Measurements from ENCODE around the gene RNF123.

The RNF123 gene

GRCh38 chr3:49659756-49660155 lies 29.6 kb upstream of the RNF123 start:
- no peak for DNase-seq

DNA sequence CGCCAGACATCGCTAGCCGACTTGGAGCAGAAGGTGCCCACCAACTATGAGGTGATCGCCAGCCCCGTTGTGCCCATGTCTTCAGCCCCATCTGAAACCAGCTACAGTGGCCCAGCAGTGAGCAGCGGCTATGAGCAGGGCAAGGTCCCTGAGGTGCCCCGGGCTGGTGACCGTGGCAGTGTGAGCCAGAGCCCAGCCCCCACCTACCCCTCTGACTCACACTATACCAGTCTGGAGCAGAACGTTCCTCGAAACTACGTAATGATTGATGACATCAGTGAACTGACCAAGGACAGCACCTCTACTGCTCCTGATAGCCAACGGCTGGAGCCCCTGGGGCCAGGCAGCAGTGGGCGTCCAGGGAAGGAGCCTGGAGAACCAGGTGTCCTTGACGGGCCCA lies 28.1 kb upstream of the RNF123 start:
- no peak for DNase-seq

DNA sequence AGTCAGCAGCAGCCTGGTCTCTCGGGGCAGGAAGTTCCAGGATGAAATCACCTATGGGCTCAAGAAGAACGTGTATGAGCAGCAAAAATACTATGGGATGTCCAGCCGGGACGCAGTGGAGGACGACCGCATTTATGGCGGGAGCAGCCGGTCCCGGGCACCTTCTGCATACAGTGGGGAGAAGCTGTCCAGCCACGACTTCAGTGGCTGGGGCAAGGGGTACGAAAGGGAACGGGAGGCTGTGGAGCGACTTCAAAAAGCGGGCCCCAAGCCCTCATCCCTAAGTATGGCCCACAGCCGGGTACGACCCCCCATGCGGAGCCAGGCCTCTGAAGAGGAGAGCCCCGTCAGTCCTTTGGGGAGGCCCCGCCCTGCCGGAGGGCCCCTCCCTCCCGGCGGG lies 27.3 kb upstream of the RNF123 start:
- DNase-seq: no peak

DNA sequence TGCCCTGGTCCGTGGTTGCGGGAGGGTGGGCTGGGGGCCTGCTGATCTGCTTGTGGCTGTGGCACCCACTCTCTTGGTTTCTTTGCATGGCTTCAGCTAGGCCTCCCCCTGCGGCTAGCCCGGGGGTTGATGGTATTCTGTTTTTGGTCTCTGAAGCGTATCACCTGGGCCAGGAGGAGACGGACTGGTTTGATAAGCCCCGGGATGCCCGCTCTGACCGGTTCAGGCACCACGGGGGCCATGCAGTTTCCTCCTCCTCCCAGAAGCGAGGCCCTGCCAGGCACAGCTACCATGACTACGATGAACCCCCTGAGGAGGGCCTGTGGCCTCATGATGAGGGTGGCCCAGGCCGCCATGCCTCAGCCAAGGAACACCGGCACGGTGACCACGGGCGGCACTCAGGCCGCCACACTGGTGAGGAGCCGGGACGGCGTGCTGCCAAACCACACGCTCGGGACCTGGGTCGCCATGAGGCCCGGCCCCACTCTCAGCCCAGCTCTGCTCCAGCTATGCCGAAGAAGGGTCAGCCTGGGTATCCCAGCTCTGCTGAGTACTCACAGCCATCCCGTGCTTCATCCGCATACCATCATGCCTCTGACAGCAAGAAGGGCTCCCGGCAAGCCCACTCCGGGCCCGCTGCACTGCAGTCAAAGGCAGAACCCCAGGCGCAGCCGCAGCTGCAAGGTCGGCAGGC lies 26.5 kb upstream of the RNF123 start:
- no peak for DNase-seq

DNA sequence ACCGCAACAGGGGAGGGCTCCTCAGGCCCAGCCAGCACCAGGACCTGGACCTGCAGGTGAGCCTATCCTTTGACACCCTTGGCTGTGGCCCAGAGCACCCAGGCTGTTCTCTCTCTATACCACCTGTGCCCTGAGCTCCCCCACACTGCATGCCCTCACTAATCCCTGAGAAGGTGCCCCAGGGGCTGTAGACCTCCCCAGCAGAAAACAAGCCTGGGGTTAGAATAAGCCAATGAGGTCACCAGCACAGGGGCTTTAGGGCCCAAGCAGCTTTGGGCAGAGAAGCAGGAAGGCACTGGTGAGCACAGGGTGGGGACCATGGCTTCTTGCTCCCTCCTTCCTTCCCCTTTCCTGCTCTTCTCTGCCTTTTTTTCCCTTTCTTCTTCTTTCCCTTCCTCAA lies 25.5 kb upstream of the RNF123 start:
- DNase-seq: no peak

GRCh38 chr3:49664300-49664699 lies 25.1 kb upstream of the RNF123 start:
- DNase-seq: no peak

GRCh38 chr3:49665822-49666519 lies 23.4 kb upstream of the RNF123 start:
- no peak for DNase-seq

DNA sequence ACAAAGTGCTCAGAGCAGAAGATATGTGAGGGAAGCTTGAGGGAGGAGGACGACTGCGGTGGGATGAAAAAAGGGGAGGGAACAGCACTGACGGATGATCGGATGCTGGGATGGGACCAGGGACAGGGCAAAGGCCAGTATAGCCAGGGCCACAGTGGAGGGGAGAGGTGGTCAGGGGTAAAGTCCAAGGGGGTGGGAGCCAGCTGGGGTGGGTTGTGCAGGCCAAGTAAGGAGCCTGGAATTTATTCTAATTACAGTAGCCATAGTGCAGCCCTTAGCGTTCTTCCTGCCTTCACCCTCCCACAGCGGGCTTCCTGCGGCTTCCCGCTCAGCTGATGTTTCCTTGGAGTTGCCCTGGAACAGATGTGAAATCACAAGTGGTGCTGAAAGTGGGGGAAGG lies 22.8 kb upstream of the RNF123 start:
- DNase-seq: no peak

GRCh38 chr3:49667701-49668413 lies 21.5 kb upstream of the RNF123 start:
- no peak for DNase-seq

GRCh38 chr3:49668414-49668797 lies 21.0 kb upstream of the RNF123 start:
- no peak for DNase-seq

GRCh38 chr3:49668861-49669260 lies 20.5 kb upstream of the RNF123 start:
- no peak for DNase-seq

GRCh38 chr3:49669352-49669751 lies 20.0 kb upstream of the RNF123 start:
- DNase-seq: no peak

GRCh38 chr3:49670940-49671290 lies 18.4 kb upstream of the RNF123 start:
- no peak for DNase-seq

DNA sequence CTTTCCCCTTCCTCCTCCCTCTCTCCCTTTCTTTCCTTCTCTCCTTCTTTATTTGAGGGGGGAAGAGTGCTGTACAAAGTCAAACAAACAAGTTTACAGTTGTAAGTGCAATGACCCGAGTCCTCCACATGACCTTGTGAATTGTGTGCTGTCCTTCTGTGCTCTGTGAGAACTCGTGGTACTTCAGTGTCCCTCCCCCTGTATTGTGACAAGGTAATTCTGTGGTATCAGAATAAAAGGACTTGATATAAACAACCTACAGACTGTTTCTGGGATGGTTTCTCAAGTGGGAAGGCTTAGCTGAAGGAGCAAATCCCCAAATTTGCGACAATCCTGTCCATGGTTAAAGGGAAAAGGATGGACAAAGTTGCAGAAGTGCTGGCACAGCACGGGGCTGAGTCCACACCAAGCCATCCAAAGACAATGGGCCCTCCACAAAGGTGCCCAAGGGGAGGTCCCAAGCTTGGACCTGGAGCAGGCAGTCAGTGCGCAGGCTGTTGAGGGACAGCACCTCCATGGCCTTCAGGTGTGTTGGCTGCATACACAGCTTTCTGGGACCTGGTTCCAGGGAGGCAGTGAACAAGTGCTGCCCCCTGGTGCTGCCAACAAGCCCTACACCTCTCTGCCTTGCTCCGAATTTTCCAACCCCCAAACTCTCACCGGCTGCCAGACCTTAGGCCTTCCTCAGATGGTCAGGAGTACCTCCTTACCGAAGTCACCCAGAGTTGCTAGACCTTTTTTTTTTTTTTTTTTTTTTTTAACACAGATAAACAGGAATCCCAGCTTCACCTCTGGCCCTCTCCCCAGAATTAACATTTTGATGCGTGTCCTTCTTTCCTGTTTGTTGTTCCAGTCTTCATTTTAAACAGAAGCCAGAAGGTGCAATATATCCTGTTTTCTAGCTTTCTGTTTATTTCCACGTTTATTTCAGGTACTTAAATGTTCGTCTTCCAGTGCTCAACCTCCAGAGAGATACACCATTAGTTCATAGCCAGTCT lies 17.8 kb upstream of the RNF123 start:
- DNase-seq: no peak

DNA sequence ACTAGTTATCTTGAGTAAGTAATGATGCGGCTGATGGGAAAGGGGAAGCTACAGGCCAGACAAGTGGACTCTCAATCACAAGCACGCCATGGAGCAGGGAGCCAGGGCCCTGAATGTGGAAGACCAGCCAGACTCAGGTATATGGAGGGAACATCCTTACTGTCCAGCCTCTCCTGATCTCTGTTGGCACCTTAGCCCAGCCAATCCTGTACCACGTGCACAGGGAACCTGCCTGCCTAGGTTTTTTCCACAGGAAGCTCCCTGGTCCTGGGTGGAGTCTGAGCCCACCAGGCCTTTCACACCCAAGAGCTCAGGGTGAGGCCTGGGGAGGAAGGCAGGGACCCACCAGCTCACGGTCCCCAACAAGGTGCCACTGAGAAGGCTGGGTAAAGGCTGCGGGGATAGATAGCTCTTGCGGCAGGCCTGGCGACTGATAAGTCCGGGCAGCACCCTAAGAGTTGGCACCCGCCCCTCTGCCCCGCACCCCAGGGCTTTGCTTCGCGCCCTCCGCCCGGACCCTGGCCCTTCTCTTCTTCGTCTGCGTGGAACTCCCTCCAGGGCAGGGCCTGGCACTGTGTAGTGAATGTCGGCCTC lies 16.1 kb upstream of the RNF123 start:
- DNase-seq: no peak

- no peak for DNase-seq
Measured at GRCh38 chr3:49673715-49674496, 15.5 kb upstream of the RNF123 start, which contains the start of gene APEH. Gene APEH, plus strand, starts transcription at chr3:49674351. Its CDS starts 51 bp downstream, at chr3:49674402.

DNA sequence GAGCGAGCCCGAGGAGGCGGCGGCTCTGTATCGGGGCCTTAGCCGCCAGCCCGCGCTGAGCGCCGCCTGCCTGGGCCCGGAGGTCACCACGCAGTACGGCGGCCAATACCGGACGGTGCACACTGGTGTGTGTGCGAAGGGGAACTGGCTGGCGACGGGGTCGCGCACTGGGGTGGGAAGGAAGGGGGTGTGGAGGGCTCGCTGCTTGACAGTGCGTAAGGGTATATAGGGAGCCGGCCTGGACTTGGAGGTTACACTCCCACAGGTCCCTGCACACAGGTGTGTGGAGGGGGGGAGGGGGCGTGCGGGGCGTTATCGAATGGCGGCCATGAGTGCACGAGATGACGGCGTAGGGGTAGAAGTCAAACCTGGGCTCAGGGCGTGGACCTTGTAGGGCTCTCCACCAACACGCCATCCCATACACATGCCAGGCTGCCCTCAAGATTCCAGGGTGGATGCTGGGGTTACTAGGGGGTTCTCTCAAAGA lies 14.8 kb upstream of the RNF123 start:
- no peak for DNase-seq

DNA sequence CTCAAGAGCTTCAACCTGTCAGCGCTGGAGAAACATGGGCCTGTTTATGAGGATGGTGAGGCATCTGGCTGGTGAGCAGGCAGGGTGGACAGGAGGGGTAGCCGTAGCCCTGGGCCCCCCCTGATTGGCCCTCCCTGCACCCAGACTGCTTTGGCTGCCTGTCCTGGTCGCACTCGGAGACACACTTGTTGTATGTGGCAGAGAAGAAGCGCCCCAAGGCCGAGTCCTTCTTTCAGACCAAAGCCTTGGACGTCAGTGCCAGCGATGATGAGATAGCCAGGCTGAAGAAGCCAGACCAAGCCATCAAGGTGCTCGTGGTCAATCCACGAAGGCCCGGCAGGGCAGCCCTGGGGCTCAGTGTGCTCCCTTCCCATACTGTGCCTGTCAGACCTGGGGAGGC lies 13.4 kb upstream of the RNF123 start:
- DNase-seq: no peak

GRCh38 chr3:49680493-49681231 lies 8.7 kb upstream of the RNF123 start:
- DNase-seq: no peak

GRCh38 chr3:49681232-49681522 lies 8.2 kb upstream of the RNF123 start:
- no peak for DNase-seq

- no peak for DNase-seq
Measured at GRCh38 chr3:49681543-49681942, 7.8 kb upstream of the RNF123 start.
